Colonic mucosa (tissue), 4 donors: ENCODE measurements around the gene RNPEPL1. TPM values are rescaled to one million over a fixed set of nuclear protein-coding genes. Genes with fewer than 3 reads are reported as not detected.

Source experiments
- DNase-seq: peaks from one replicate; pipeline ENCODE4 v3.0.0-alpha.2; 2020
- H3K27ac ChIP-seq: fragments of 200-600 bp; one replicate; pipeline ENCODE4 v1.8.0; 2021
- H3K27me3 ChIP-seq: fragments of 200-600 bp; one replicate; pipeline ENCODE4 v1.8.0; 2021
- H3K36me3 ChIP-seq: fragments of 200-600 bp; one replicate; pipeline ENCODE4 v1.8.0; 2021
- H3K4me1 ChIP-seq: fragments of 200-600 bp; one replicate; pipeline ENCODE4 v1.8.0; 2021; ENCODE audit warnings: mild to moderate bottlenecking
- H3K4me3 ChIP-seq: fragments of 200-600 bp; one replicate; pipeline ENCODE4 v1.8.0; 2021
- H3K9ac ChIP-seq, 2 donors: one replicate each; pipeline ENCODE4 v1.7.0; 2013; ENCODE audit warnings: control low read depth in 2 of 2, low read depth in 2 of 2, low read length in 2 of 2
- H3K9me3 ChIP-seq: fragments of 200-600 bp; one replicate; pipeline ENCODE4 v1.8.0; 2021
- CTCF ChIP-seq: fragments of 200-600 bp; IDR thresholded peaks from one replicate; pipeline ENCODE4 v1.8.0; 2022; ENCODE audit warnings: antibody characterized with exemption, mild to moderate bottlenecking
- intact Hi-C: fragments of 100-400 bp; cut with DNase I; formaldehyde crosslinking; loops from one replicate; pipeline ENCODE4 v1.14.1; 2022
- total RNA-seq, 2 donors: library from RNA; stranded (reverse); fragmentation: NEBNext Ultra II Directional in 1 of 2; extraction: Animal tissue kit (Norgen Biotek cat#: 25700) in 1 of 2; gene quantifications; one replicate each; pipeline ENCODE4 v1.2.1, GENCODE V29; 2021
- donor health status: healthy.
- donor health status: DM: no; HTN: no; CAD: no.
- donor health status: DM: no; HTN: no; CAD: no.

The RNPEPL1 gene
- total RNA-seq, 2 donors from 2014 or later = 87.2 to 108 TPM

GRCh38 chr2:240605867-240606743 is 37.8 kb downstream of the RNPEPL1 start:
- Histone ChIP-seq H3K4me1 (peaks cover 11% of the 10 kb centered on the region), H3K36me3 (no peaks in the 10 kb centered on the region), H3K27me3 (no peaks in the 10 kb centered on the region), H3K9ac (peak overlapping the region; percentile 20 to 91), H3K9me3 (no peaks in the 10 kb centered on the region), H3K4me3 (peak overlapping the region; percentile 36), H3K27ac (peak overlapping the region; percentile 82)
- no peak for DNase-seq
- intact Hi-C loops = loop anchor here (10.0 kb wide), 1 partner anchor 91 kb away; no protein-coding TSS in a partner anchor
- TF ChIP-seq CTCF = no peak

- no peak for TF ChIP-seq CTCF
- DNase-seq = no peak
- no peaks in the 10 kb centered on the region for H3K4me1 ChIP-seq
- intact Hi-C loops = no loop called here
- H3K27me3 ChIP-seq = no peaks in the 10 kb centered on the region
- H3K9ac ChIP-seq = no peak overlapping the region
- H3K36me3 ChIP-seq = no peaks in the 10 kb centered on the region
- H3K4me3 ChIP-seq = no peak overlapping the region
- H3K9me3 ChIP-seq = no peaks in the 10 kb centered on the region
- H3K27ac ChIP-seq = no peak overlapping the region
Measured at GRCh38 chr2:240611601-240612210, 43.4 kb downstream of the RNPEPL1 start.

- Histone ChIP-seq H3K4me1 (no peaks in the 10 kb centered on the region), H3K4me3 (no peak overlapping the region), H3K9me3 (no peaks in the 10 kb centered on the region), H3K36me3 (no peaks in the 10 kb centered on the region), H3K27ac (no peak overlapping the region), H3K27me3 (no peaks in the 10 kb centered on the region), H3K9ac (no peak overlapping the region)
- intact Hi-C loops = no loop called here
- no peak for DNase-seq
- TF ChIP-seq CTCF = no peak
Measured at GRCh38 chr2:240613781-240614180, 45.5 kb downstream of the RNPEPL1 start.

GRCh38 chr2:240614391-240614790 is 46.1 kb downstream of the RNPEPL1 start:
- Histone ChIP-seq H3K9ac (no peak overlapping the region), H3K9me3 (no peaks in the 10 kb centered on the region), H3K4me3 (no peak overlapping the region), H3K27me3 (no peaks in the 10 kb centered on the region), H3K36me3 (no peaks in the 10 kb centered on the region), H3K4me1 (no peaks in the 10 kb centered on the region), H3K27ac (no peak overlapping the region)
- TF ChIP-seq CTCF = no peak
- intact Hi-C loops = no loop called here
- no peak for DNase-seq

DNA sequence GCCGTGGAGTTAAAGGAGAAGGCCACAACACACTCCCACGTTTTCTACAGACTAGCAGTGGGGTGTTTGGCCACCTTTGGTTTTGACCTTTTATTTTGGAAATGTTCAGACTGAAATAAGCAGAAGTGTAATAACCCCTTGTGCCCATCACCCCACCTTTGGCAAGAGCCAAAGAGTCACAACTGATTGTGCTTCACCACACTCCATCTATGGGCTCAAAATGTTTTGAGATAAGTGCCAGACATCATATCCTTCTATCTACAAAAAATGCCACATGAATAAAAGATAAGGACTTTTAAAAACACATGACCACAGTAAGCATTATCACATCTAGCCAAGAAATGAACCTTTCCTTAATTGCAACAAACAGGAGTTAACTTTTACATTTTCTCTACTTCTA is 47.1 kb downstream of the RNPEPL1 start:
- H3K36me3 ChIP-seq = no peaks in the 10 kb centered on the region

More for the DNA sequence above, 47.1 kb downstream of the RNPEPL1 start:
- H3K27me3 ChIP-seq = no peaks in the 10 kb centered on the region
- no peaks in the 10 kb centered on the region for H3K4me1 ChIP-seq
- DNase-seq = no peak
- intact Hi-C loops = no loop called here
- H3K4me3 ChIP-seq = no peak overlapping the region
- H3K9me3 ChIP-seq = no peaks in the 10 kb centered on the region
- H3K27ac ChIP-seq = no peak overlapping the region
- no peak for TF ChIP-seq CTCF
- no peak overlapping the region for H3K9ac ChIP-seq
